SK-N-MC (cell line): ENCODE results near the gene C3orf33.

ENCODE experiments used
- FOXP2 ChIP-seq: optimal IDR thresholded peaks from 2 replicates; pipeline ENCODE3; 2011; ENCODE audit warnings: mild to moderate bottlenecking, moderate library complexity; ENCODE audit not compliant: insufficient read depth; ENCODE audit errors: extremely low read length, control extremely low read depth
- POLR2AphosphoS5 ChIP-seq: IDR thresholded peaks from 2 replicates; pipeline ENCODE4 v1.6.1; 2012; ENCODE audit warnings: mild to moderate bottlenecking, low read depth, low read length, borderline replicate concordance

DNA sequence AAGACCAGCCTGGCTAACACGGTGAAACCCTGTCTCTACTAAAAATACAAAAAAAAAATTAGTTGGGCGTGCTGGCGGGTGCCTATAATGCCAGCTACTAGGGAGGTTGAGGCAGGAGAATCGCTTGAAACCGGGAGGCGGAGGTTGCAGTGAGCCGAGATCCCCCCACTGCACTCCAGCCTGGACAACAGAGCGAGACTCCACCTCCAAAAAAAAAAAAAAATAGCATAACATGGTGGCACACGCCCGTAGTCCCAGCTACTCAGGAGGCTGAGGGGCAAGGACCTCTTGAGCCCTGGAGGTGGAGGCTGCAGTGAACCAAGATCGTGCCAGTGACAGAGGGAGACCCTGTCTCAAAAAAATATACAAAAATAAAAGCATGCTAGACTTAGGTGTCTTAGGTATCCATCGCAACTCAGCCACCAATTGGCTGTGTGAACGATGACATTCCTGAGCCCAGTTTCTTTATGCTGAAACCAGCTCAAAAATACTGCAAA is 67.5 kb downstream of the C3orf33 start:
- TF ChIP-seq POLR2AphosphoS5: no peak
- no peak for TF ChIP-seq FOXP2
